ENCODE results near the gene TCF7. TPM values are rescaled to one million over a fixed set of nuclear protein-coding genes. Genes with fewer than 3 reads are reported as not detected.
"Not testable (repeated sequence)": the region's sequence is repeated elsewhere in the genome, so short reads cannot be mapped to it uniquely, and the experiment has no call there.

TCF7 gene
- total RNA-seq, 4 donors from 2014 or later = 2.6 to 6.2 (median 5.1) TPM

DNA sequence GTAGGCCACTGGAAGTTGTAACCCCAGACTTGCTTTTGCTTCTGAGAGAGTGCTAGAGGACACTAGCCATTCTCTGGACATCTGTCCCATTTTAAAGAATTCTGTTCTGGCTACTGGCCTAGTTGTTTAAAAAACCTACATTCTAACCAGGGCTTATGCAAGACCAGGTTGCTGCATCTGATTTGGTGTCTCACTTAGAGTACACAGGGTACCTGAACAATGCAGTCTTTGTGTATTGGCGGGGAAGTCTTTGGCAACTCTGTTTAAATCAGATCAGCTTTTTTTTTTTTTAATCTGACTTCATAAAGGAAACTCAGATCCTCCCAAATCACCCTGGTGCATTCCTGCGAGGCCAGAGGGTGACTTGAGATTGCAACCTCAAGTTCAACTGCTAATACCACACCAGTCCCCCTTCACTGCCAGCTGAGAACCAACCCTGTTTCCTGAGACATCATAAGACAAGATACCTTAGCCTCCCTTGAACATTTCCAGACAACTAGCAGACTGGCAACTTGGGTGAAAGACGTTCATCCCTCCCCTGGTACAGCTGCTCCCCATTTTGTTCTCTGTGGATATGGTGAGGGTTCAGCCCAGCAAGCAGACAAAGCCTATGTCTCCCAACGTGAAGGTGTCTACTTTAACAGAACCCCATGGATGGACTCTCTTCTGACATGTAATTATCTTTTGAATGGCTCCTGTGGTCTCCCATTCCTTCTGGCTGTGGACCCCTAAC lies 35.3 kb downstream of the TCF7 start:
- no peak overlapping the region for H3K4me3 ChIP-seq (ENCODE audit: low read depth, poor library complexity, severe bottlenecking)
- DNase-seq (ENCODE audit: low spot score in 2 of 2) = no peak
- 61 to 70% methylated on average over 4 of the region's 4 CpGs for WGBS, 2 donors
- intact Hi-C loops (cut with DNase I; ENCODE audit: low total_unique reads) = no loop called here
- TF ChIP-seq, protein P1, sequence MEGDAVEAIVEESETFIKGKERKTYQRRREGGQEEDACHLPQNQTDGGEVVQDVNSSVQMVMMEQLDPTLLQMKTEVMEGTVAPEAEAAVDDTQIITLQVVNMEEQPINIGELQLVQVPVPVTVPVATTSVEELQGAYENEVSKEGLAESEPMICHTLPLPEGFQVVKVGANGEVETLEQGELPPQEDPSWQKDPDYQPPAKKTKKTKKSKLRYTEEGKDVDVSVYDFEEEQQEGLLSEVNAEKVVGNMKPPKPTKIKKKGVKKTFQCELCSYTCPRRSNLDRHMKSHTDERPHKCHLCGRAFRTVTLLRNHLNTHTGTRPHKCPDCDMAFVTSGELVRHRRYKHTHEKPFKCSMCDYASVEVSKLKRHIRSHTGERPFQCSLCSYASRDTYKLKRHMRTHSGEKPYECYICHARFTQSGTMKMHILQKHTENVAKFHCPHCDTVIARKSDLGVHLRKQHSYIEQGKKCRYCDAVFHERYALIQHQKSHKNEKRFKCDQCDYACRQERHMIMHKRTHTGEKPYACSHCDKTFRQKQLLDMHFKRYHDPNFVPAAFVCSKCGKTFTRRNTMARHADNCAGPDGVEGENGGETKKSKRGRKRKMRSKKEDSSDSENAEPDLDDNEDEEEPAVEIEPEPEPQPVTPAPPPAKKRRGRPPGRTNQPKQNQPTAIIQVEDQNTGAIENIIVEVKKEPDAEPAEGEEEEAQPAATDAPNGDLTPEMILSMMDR (IDR thresholded peaks at IDR 0.05) = no peak
- TF ChIP-seq POLR2A (IDR thresholded peaks at IDR 0.05) = no peak

DNA sequence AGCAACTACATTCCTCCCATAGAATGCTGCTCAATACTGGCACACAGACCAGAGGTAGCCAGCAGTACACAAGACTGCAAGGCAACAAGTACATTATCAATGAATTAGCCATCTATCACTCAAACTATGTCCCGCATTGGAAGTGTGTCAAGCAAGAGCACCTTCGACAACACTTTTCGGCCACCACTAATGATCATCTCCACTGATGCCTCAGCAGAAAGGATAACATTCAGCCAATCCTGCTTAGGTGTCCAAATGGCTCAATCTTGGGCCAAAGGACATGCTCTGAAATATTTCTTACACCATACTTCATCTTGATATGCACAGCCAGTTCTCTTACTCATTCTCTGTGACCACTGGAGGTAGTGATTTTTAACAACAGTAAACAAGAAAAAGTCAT lies 37.2 kb downstream of the TCF7 start:
- intact Hi-C loops (cut with DNase I; ENCODE audit: low total_unique reads) = no loop called here
- H3K4me3 ChIP-seq (ENCODE audit: low read depth, poor library complexity, severe bottlenecking) = no peak overlapping the region
- no peak for DNase-seq (ENCODE audit: low spot score in 2 of 2)
- TF ChIP-seq POLR2A (IDR thresholded peaks at IDR 0.05) = no peak
- 93 to 95% methylated on average over 3 of the region's 3 CpGs for WGBS, 2 donors

GRCh38 chr5:134152173-134152832 lies 37.8 kb downstream of the TCF7 start:
- H3K4me3 ChIP-seq (ENCODE audit: low read depth, poor library complexity, severe bottlenecking); intact Hi-C loops (cut with DNase I; ENCODE audit: low total_unique reads); DNase-seq (ENCODE audit: low spot score in 2 of 2): not testable (repeated sequence)
- WGBS, 2 donors = 95 to 97% methylated on average over 15 of the region's 15 CpGs

GRCh38 chr5:134153241-134153640 lies 38.8 kb downstream of the TCF7 start:
- no peak for TF ChIP-seq POLR2A (IDR thresholded peaks at IDR 0.05)
- TF ChIP-seq, protein P1 (IDR thresholded peaks at IDR 0.05) = no peak
- intact Hi-C loops (cut with DNase I; ENCODE audit: low total_unique reads) = no loop called here
- H3K4me3 ChIP-seq (ENCODE audit: low read depth, poor library complexity, severe bottlenecking) = no peak overlapping the region
- no peak for DNase-seq (ENCODE audit: low spot score in 2 of 2)
- WGBS, 2 donors = 96 to 99% methylated on average over 3 of the region's 3 CpGs

DNA sequence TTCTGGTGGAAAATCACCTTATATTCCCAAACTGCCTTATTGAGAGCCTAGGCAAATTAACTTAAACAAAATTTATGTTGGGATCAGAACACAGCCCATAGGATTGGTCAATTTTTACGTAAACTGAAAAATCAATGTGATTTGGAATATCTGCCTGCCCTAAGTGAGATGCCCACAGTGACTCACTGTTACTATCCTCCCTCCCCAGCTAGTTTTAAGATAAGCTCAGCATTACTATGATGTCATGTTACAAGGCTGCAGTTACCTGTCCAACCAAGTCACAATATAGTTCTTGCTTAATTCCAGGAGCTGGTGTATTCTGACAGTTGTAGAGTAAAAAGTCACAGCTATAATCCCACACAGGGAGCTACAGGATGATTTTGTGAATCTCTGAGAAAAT lies 39.2 kb downstream of the TCF7 start:
- WGBS, 2 donors = 95 to 100% methylated on average over 1 of the region's 1 CpG
- DNase-seq (ENCODE audit: low spot score in 2 of 2) = no peak
- intact Hi-C loops (cut with DNase I; ENCODE audit: low total_unique reads) = no loop called here
- no peak overlapping the region for H3K4me3 ChIP-seq (ENCODE audit: low read depth, poor library complexity, severe bottlenecking)
- TF ChIP-seq POLR2A (IDR thresholded peaks at IDR 0.05) = no peak
- TF ChIP-seq, protein P1 (IDR thresholded peaks at IDR 0.05) = no peak

DNA sequence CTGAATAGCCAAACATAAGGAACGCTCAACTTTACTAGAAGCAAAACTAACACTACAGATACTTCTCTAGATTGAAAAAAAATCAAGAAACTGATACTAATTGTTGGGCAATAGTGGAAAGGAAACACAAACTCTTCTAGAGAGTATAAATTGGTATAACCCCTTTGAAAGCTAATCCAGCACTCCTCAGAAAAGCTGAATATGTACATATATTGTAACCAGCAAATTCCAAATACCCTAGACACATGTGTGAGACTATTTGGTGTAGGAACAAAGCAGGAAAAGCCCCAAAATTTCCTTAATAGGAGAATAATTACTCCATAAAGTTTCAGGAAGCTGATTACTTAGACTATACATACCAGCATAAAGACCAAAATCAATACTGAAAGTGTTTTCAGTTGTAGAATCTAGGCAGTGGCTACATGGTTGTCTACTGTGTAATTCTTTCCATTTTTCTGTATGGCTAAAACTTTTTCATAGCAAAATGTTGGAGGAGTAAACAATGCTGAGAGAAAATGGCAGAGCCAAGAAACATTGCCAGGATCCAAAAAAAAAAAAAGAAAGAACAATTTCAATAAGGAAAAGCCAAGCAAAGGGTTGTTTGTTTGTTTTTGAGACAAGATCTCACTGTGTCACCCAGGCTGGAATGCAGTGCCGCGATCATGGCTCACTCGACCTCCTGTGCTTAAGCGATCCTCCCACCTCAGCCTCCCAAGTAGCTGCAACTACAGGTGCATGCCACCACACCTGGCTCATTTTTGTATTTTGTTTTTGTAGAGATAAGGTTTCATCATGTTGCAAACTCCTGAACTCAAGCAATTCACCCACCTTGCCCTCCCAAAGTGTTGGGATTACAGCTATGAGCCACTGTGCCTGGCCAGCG lies 47.3 kb downstream of the TCF7 start:
- 88 to 94% methylated on average over 6 of the region's 6 CpGs for WGBS, 2 donors
- no peak for DNase-seq (ENCODE audit: low spot score in 2 of 2)
- intact Hi-C loops (cut with DNase I; ENCODE audit: low total_unique reads) = no loop called here
- H3K4me3 ChIP-seq (ENCODE audit: low read depth, poor library complexity, severe bottlenecking) = no peak overlapping the region
- TF ChIP-seq, protein P1 (IDR thresholded peaks at IDR 0.05) = no peak
- TF ChIP-seq POLR2A (IDR thresholded peaks at IDR 0.05) = no peak
